ENCODE measurements around the gene AQP3. TPM values are rescaled to one million over a fixed set of nuclear protein-coding genes. Genes with fewer than 3 reads are reported as not detected.
"Not testable (repeated sequence)": the region's sequence is repeated elsewhere in the genome, so short reads cannot be mapped to it uniquely, and the experiment has no call there.

The AQP3 gene

GRCh38 chr9:33393986-33394385 lies 53.4 kb downstream of the AQP3 start:
- H2BK15ac ChIP-seq (ENCODE audit: low read length); H3K36me3 ChIP-seq (replicated peaks in 1 of 2; ENCODE audit: control insufficient read depth in 2 of 2, insufficient read depth in 2 of 2, low read length in 2 of 2); H2AFZ ChIP-seq (ENCODE audit: low read length); H2AK5ac ChIP-seq (ENCODE audit: low read depth, low read length); H3K4me3 ChIP-seq (ENCODE audit: low read length in 2 of 2); H3K4me1 ChIP-seq (ENCODE audit: control insufficient read depth in 2 of 2, insufficient read depth in 1 of 2, low read depth in 1 of 2, low read length in 2 of 2); H3K18ac ChIP-seq (ENCODE audit: low read length); H3K79me1 ChIP-seq (ENCODE audit: low read depth, low read length); DNase-seq (ENCODE audit: low spot score); H3K27ac ChIP-seq (replicated peaks; ENCODE audit: low read length); H3K9me3 ChIP-seq (replicated peaks in 1 of 2; ENCODE audit: control insufficient read depth in 2 of 2, insufficient read depth in 1 of 2, low read depth in 1 of 2, low read length in 2 of 2); H3K9ac ChIP-seq (ENCODE audit: low read depth, low read length, poor library complexity); H3K4ac ChIP-seq (ENCODE audit: low read length); H3K23ac ChIP-seq (ENCODE audit: low read depth, low read length, poor library complexity); H3K27me3 ChIP-seq (ENCODE audit: control insufficient read depth in 3 of 3, insufficient read depth in 3 of 3, low read depth in 1 of 3, low read length in 3 of 3); H2BK120ac ChIP-seq (ENCODE audit: low read depth, low read length); H2BK12ac ChIP-seq (ENCODE audit: low read length); H2BK5ac ChIP-seq (ENCODE audit: low read length); H4K8ac ChIP-seq (ENCODE audit: low read depth, low read length); H4K91ac ChIP-seq (ENCODE audit: low read depth, low read length, poor library complexity); H3K14ac ChIP-seq (ENCODE audit: low read length); H3K4me2 ChIP-seq (ENCODE audit: insufficient read depth, low read length, poor library complexity, severe bottlenecking): not testable (repeated sequence)
- WGBS, 2 donors (ENCODE audit: extremely low coverage in 2 of 2, insufficient read length in 2 of 2, insufficient replicate concordance in 1 of 2) = no CpG with 5 or more reads among the region's 3 CpGs

DNA sequence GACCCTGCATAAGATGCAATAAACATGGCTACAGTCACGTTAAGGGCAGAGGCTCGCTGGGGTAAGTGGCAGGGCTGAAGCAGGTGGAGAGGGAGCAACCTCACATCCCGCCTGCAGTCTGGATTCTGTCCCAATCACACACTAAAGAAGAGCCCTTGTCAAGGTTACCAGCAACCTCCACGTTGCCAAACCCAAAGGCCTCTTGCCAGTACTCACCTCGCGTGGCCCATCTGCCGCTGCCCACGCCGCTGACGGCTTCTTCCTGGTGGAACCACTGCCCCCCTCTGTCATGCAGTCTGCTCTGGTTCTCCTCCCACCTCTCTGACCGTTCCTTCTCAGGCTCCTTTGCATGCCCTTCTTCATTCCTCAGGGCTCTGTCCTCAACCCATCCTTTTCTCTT lies 53.8 kb downstream of the AQP3 start:
- H3K27ac ChIP-seq (replicated peaks; ENCODE audit: low read length) = no peak overlapping the region

DNA sequence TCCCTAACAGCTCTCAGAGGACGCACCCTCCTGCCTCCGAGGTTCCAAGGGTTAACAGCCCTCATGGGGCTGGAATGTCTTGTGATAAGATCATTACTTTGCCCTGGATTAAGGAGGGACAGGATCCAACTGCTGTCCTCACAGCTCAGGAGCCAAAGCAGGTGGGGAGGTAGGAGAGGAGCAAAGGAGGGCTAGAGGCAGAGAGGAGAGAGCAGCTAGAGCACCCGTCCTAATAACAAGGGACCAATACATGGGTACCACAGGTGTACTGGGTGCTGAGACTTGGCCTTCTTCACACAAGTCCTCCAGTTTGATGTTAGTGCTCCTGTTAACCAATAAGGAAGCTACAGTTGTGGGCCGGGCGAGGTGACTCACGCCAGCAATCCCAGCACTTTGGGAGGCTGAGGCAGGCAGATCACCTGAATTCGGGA lies 54.8 kb downstream of the AQP3 start:
- not testable (repeated sequence) for H4K8ac ChIP-seq (ENCODE audit: low read depth, low read length)

More for the DNA sequence above, 53.8 kb downstream of the AQP3 start:
- Histone ChIP-seq H3K23ac (ENCODE audit: low read depth, low read length, poor library complexity) (no peak overlapping the region), H2AFZ (ENCODE audit: low read length) (no peak overlapping the region), H4K91ac (ENCODE audit: low read depth, low read length, poor library complexity) (no peak overlapping the region), H2BK15ac (ENCODE audit: low read length) (no peak overlapping the region), H2BK5ac (ENCODE audit: low read length) (no peak overlapping the region), H2BK120ac (ENCODE audit: low read depth, low read length) (no peak overlapping the region), H3K14ac (ENCODE audit: low read length) (no peak overlapping the region), H3K18ac (ENCODE audit: low read length) (no peak overlapping the region), H2AK5ac (ENCODE audit: low read depth, low read length) (no peak overlapping the region), H3K4me2 (ENCODE audit: insufficient read depth, low read length, poor library complexity, severe bottlenecking) (no peak overlapping the region), H3K9me3 (replicated peaks in 1 of 2; ENCODE audit: control insufficient read depth in 2 of 2, insufficient read depth in 1 of 2, low read depth in 1 of 2, low read length in 2 of 2) (no peaks in the 10 kb centered on the region), H3K27me3 (ENCODE audit: control insufficient read depth in 3 of 3, insufficient read depth in 3 of 3, low read depth in 1 of 3, low read length in 3 of 3) (no peaks in the 10 kb centered on the region), H4K8ac (ENCODE audit: low read depth, low read length) (no peak overlapping the region), H3K4me3 (ENCODE audit: low read length in 2 of 2) (no peak overlapping the region), H3K4me1 (ENCODE audit: control insufficient read depth in 2 of 2, insufficient read depth in 1 of 2, low read depth in 1 of 2, low read length in 2 of 2) (peaks cover 0 to 6% of the 10 kb centered on the region in 2 donors), H3K36me3 (replicated peaks in 1 of 2; ENCODE audit: control insufficient read depth in 2 of 2, insufficient read depth in 2 of 2, low read length in 2 of 2) (no peaks in the 10 kb centered on the region), H3K79me1 (ENCODE audit: low read depth, low read length) (no peaks in the 10 kb centered on the region), H3K9ac (ENCODE audit: low read depth, low read length, poor library complexity) (no peak overlapping the region), H2BK12ac (ENCODE audit: low read length) (no peak overlapping the region), H3K4ac (ENCODE audit: low read length) (no peak overlapping the region)
- no peak for DNase-seq (ENCODE audit: low spot score)
- WGBS, 2 donors (ENCODE audit: extremely low coverage in 2 of 2, insufficient read length in 2 of 2, insufficient replicate concordance in 1 of 2) = no CpG with 5 or more reads among the region's 11 CpGs

More for the DNA sequence above, 54.8 kb downstream of the AQP3 start:
- no CpG with 5 or more reads among the region's 7 CpGs for whole genome bisulfite sequencing, 2 donors (ENCODE audit: extremely low coverage in 2 of 2, insufficient read length in 2 of 2, insufficient replicate concordance in 1 of 2)
- not testable (repeated sequence) for H3K4me2 ChIP-seq (ENCODE audit: insufficient read depth, low read length, poor library complexity, severe bottlenecking); H4K91ac ChIP-seq (ENCODE audit: low read depth, low read length, poor library complexity); H3K27ac ChIP-seq (replicated peaks; ENCODE audit: low read length); H3K4me3 ChIP-seq (ENCODE audit: low read length in 2 of 2); H3K23ac ChIP-seq (ENCODE audit: low read depth, low read length, poor library complexity); H2AK5ac ChIP-seq (ENCODE audit: low read depth, low read length); H2AFZ ChIP-seq (ENCODE audit: low read length); H3K27me3 ChIP-seq (ENCODE audit: control insufficient read depth in 3 of 3, insufficient read depth in 3 of 3, low read depth in 1 of 3, low read length in 3 of 3); H2BK120ac ChIP-seq (ENCODE audit: low read depth, low read length); H2BK12ac ChIP-seq (ENCODE audit: low read length); H3K79me1 ChIP-seq (ENCODE audit: low read depth, low read length); DNase-seq (ENCODE audit: low spot score); H3K14ac ChIP-seq (ENCODE audit: low read length); H3K9ac ChIP-seq (ENCODE audit: low read depth, low read length, poor library complexity); H3K36me3 ChIP-seq (replicated peaks in 1 of 2; ENCODE audit: control insufficient read depth in 2 of 2, insufficient read depth in 2 of 2, low read length in 2 of 2); H3K9me3 ChIP-seq (replicated peaks in 1 of 2; ENCODE audit: control insufficient read depth in 2 of 2, insufficient read depth in 1 of 2, low read depth in 1 of 2, low read length in 2 of 2); H2BK5ac ChIP-seq (ENCODE audit: low read length); H3K18ac ChIP-seq (ENCODE audit: low read length); H3K4ac ChIP-seq (ENCODE audit: low read length); H2BK15ac ChIP-seq (ENCODE audit: low read length)
- peaks cover 0 to 12% of the 10 kb centered on the region in 2 donors for H3K4me1 ChIP-seq (ENCODE audit: control insufficient read depth in 2 of 2, insufficient read depth in 1 of 2, low read depth in 1 of 2, low read length in 2 of 2)

Small RNAs within 50 kb of the gene (small RNA-seq; reads per million reads assigned to genes)
- not detected for gene AL356218.2 (ENCODE audit: insufficient read depth)
- gene MIR6851 (ENCODE audit: insufficient read depth) = 1.2 reads per million

Measured in neuronal stem cell (in vitro differentiated cells).